Tibial nerve (tissue), 4 donors: ENCODE measurements around the gene TTLL3. TPM values are rescaled to one million over a fixed set of nuclear protein-coding genes. Genes with fewer than 3 reads are reported as not detected.

Experiments used
- DNase-seq, 2 donors: peaks; one replicate each; pipeline ENCODE4 v3.0.0-alpha.2; 2019; ENCODE audit warnings: low spot score in 2 of 2
- H3K27ac ChIP-seq, 4 donors: fragments of 200-600 bp; sonication (generic) in 3 of 4; one replicate each; pipeline ENCODE4 v1.5.1; 2017 to 2019; ENCODE audit warnings: mild to moderate bottlenecking in 1 of 4
- H3K27me3 ChIP-seq, 2 donors: fragments of 200-600 bp; sonication (generic) in 1 of 2; one replicate each; pipeline versions ENCODE4 v1.5.1 to v1.6.0; 2017 to 2019
- H3K36me3 ChIP-seq, 3 donors: fragments of 200-600 bp; sonication (generic); one replicate each; pipeline ENCODE4 v1.5.1; 2018 to 2019
- H3K4me1 ChIP-seq, 4 donors: fragments of 200-600 bp; sonication (generic) in 3 of 4; one replicate each; pipeline ENCODE4 v1.5.1; 2017 to 2019
- H3K4me3 ChIP-seq, 4 donors: fragments of 200-600 bp; sonication (generic) in 3 of 4; one replicate each; pipeline ENCODE4 v1.5.1; 2017 to 2019; ENCODE audit warnings: mild to moderate bottlenecking in 1 of 4, moderate library complexity in 1 of 4
- H3K9me3 ChIP-seq, 4 donors: fragments of 200-600 bp; sonication (generic) in 3 of 4; one replicate each; pipeline ENCODE4 v1.5.1; 2017 to 2019
- CTCF ChIP-seq, 5 experiments: fragments of 200-600 bp in 3 of 5; fragments of 450-650 bp in 2 of 5; sonication (generic) in 3 of 5; IDR thresholded peaks; one replicate each; pipeline ENCODE4 v1.5.1; 2016 to 2019; ENCODE audit warnings: antibody characterized with exemption in 5 of 5, mild to moderate bottlenecking in 3 of 5, moderate library complexity in 2 of 5
- EP300 ChIP-seq, 2 donors: sonication (generic); formaldehyde crosslinking; IDR thresholded peaks; one replicate each; pipeline ENCODE4 v1.6.1; 2017; ENCODE audit warnings: antibody characterized with exemption in 2 of 2, mild to moderate bottlenecking in 1 of 2
- POLR2A ChIP-seq, 2 donors: fragments of 450-650 bp; IDR thresholded peaks; one replicate each; pipeline ENCODE4 v1.6.1; 2017; ENCODE audit warnings: antibody characterized with exemption in 2 of 2, mild to moderate bottlenecking in 2 of 2, moderate library complexity in 2 of 2
- WGBS, 2 donors: methylation state at CpG; one replicate each; pipeline ENCODE4 v1.1.5; 2018; 5-methylcytosine and 5-hydroxymethylcytosine counted together
- total RNA-seq, 4 donors: library from RNA; depleted of rRNA; stranded (reverse); fragments of >200 nt; gene quantifications; one replicate each; pipeline ENCODE4 v1.1.0, GENCODE V29; 2016

The TTLL3 gene
- total RNA-seq, 4 donors from 2014 or later: 58.2 to 173 (median 120) TPM

- TF ChIP-seq EP300 (IDR thresholded peaks at IDR 0.05): no peak
- no peak for TF ChIP-seq POLR2A (IDR thresholded peaks at IDR 0.05)
- TF ChIP-seq CTCF (IDR thresholded peaks at IDR 0.05): no peak
- Histone ChIP-seq H3K4me1 (peaks cover 0 to 40% (median 26%) of the 10 kb centered on the region in 4 donors), H3K36me3 (peaks cover 0 to 45% (median 0%) of the 10 kb centered on the region in 3 donors), H3K4me3 (no peak overlapping the region), H3K9me3 (no peaks in the 10 kb centered on the region), H3K27ac (no peak overlapping the region), H3K27me3 (no peaks in the 10 kb centered on the region)
- WGBS, 2 donors: 88 to 97% methylated on average over 4 of the region's 4 CpGs
- no peak for DNase-seq
Measured at GRCh38 chr3:9765865-9766264, 44.2 kb upstream of the TTLL3 start.

GRCh38 chr3:9767418-9767817, 42.6 kb upstream of the TTLL3 start:
- TF ChIP-seq EP300 (IDR thresholded peaks at IDR 0.05): no peak
- TF ChIP-seq POLR2A (IDR thresholded peaks at IDR 0.05): no peak
- TF ChIP-seq CTCF (IDR thresholded peaks at IDR 0.05): no peak
- Histone ChIP-seq H3K36me3 (peaks cover 0 to 30% (median 0%) of the 10 kb centered on the region in 3 donors), H3K27ac (peak overlapping the region in 2 of 4 donors; percentile 93 to 97), H3K4me1 (peaks cover 0 to 44% (median 27%) of the 10 kb centered on the region in 4 donors), H3K27me3 (no peaks in the 10 kb centered on the region), H3K9me3 (no peaks in the 10 kb centered on the region), H3K4me3 (no peak overlapping the region)
- 63 to 64% methylated on average over 7 of the region's 7 CpGs for whole genome bisulfite sequencing, 2 donors
- DNase-seq: no peak

GRCh38 chr3:9768141-9768775, 41.8 kb upstream of the TTLL3 start:
- Histone ChIP-seq H3K9me3 (no peaks in the 10 kb centered on the region), H3K27me3 (no peaks in the 10 kb centered on the region), H3K4me3 (peak overlapping the region in 1 of 4 donors; percentile 93), H3K27ac (peak overlapping the region in 3 of 4 donors; percentile 91 to 97 (median 93)), H3K4me1 (peaks cover 0 to 44% (median 27%) of the 10 kb centered on the region in 4 donors), H3K36me3 (peaks cover 0 to 21% (median 0%) of the 10 kb centered on the region in 3 donors)
- WGBS, 2 donors: 60 to 62% methylated on average over 6 of the region's 6 CpGs
- TF ChIP-seq POLR2A (IDR thresholded peaks at IDR 0.05) (no peak), EP300 (IDR thresholded peaks at IDR 0.05) (no peak), CTCF (IDR thresholded peaks at IDR 0.05) (no peak)
- DNase-seq: no peak

DNA sequence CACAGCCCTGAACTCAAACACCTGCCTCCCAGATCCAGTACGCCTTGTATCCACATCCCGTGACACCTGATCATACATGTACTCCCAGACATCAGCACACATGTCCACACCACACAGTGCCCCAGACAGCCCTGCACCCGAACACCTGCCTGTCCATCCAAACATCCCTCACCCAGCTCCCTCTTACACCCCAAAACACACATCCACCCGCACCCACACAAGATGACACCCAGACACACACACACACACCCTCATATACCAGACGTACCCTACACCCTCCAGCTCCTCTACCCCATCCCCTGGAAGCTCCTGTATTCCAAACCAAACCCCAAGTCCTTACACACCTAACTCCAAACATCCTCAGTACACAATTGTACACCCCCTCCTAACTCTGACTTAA, 41.0 kb upstream of the TTLL3 start:
- Histone ChIP-seq H3K9me3 (no peaks in the 10 kb centered on the region), H3K4me1 (peaks cover 0 to 44% (median 27%) of the 10 kb centered on the region in 4 donors), H3K27ac (peak overlapping the region; percentile 82 to 97 (median 92)), H3K4me3 (peak overlapping the region; percentile 73 to 93 (median 88)), H3K27me3 (no peaks in the 10 kb centered on the region), H3K36me3 (peaks cover 0 to 16% (median 0%) of the 10 kb centered on the region in 3 donors)
- DNase-seq: no peak
- no peak for TF ChIP-seq EP300 (IDR thresholded peaks at IDR 0.05)
- no peak for TF ChIP-seq POLR2A (IDR thresholded peaks at IDR 0.05)
- TF ChIP-seq CTCF (IDR thresholded peaks at IDR 0.05): no peak
- 46 to 53% methylated on average over 5 of the region's 5 CpGs for WGBS, 2 donors
